ENCODE data around the gene CIP2A.

The CIP2A gene

GRCh38 chr3:108512671-108513070 lies 76.6 kb downstream of the CIP2A start:
- no peak for DNase-seq (ENCODE audit: insufficient read length, low spot score)
- FAIRE-seq = no peak

DNA sequence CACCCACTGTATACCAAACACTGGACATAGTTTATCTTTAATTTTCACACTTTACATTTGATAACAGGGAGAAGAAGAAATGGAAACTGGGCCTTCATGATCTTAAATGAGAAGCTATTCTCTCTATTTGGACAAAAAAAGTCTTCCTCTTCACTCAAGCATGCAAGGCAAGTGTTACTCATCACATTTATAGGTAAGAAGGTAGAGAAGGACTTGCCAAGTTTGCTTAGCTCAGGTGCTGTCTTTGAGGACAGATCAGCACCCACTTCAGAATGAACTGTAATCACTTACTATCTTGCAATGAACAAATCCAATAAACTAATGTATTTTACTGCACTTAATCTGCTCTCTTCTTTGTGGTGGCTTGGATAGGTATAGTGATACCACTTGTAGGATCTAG lies 77.7 kb downstream of the CIP2A start:
- DNase-seq (ENCODE audit: insufficient read length, low spot score) (no peak), FAIRE-seq (no peak)

- FAIRE-seq (no peak), DNase-seq (ENCODE audit: insufficient read length, low spot score) (no peak)
These were observed 78.2 kb downstream of the CIP2A start for GRCh38 chr3:108511055-108511454.

GRCh38 chr3:108510496-108510895 lies 78.7 kb downstream of the CIP2A start, which contains the start of gene MYH15:
TSS of gene MYH15 (minus strand) at chr3:108510596. CDS start at chr3:108510530, 66 bp downstream.
- FAIRE-seq (no peak), DNase-seq (ENCODE audit: insufficient read length, low spot score) (no peak)

- FAIRE-seq (no peak), DNase-seq (ENCODE audit: insufficient read length, low spot score) (no peak)
These were observed 79.4 kb downstream of the CIP2A start for GRCh38 chr3:108509871-108510270.

GRCh38 chr3:108509263-108509662 lies 80.0 kb downstream of the CIP2A start:
- FAIRE-seq (no peak), DNase-seq (ENCODE audit: insufficient read length, low spot score) (no peak)

- no peak for FAIRE-seq
- no peak for DNase-seq (ENCODE audit: insufficient read length, low spot score)
These were observed 81.3 kb downstream of the CIP2A start for GRCh38 chr3:108507902-108508301.

GRCh38 chr3:108505811-108506210 lies 83.4 kb downstream of the CIP2A start:
- DNase-seq (ENCODE audit: insufficient read length, low spot score) = no peak
- FAIRE-seq = no peak

- no peak for DNase-seq (ENCODE audit: insufficient read length, low spot score)
- no peak for FAIRE-seq
These were observed 85.5 kb downstream of the CIP2A start for GRCh38 chr3:108503722-108504121.

DNA sequence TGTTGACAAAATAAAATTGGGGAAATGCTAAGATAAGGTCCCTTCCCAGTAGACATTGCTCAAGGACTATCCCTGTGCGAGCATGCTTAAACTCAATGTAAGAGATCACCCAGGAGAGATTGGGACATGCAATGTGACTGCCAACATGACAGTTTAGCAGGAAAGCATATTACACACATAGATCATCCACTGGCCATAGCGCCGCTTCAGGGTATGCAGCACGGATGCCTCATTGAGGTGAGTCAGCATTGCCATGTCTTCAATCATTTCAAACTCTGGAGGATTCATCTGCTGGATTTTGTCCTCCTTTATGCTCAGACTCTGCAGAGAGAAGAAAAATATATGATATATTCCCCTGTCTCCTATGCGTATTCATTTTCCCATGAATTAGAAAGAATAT lies 87.7 kb downstream of the CIP2A start:
- DNase-seq (ENCODE audit: insufficient read length, low spot score) = no peak
- no peak for FAIRE-seq

GRCh38 chr3:108500728-108501127 lies 88.5 kb downstream of the CIP2A start:
- DNase-seq (ENCODE audit: insufficient read length, low spot score) (no peak), FAIRE-seq (no peak)
